Testis (tissue), 2 donors: Measurements from ENCODE around the gene ALPG.
"Not testable (repeated sequence)": the region's sequence is repeated elsewhere in the genome, so short reads cannot be mapped to it uniquely, and the experiment has no call there.

ENCODE experiments used
- CTCF ChIP-seq, 3 experiments: fragments of 450-650 bp in 2 of 3; fragments of 200-600 bp in 1 of 3; sonication (generic) in 1 of 3; IDR thresholded peaks; one replicate each; pipeline ENCODE4 v1.5.1; 2016 to 2019; ENCODE audit warnings: antibody characterized with exemption in 3 of 3, mild to moderate bottlenecking in 2 of 3, moderate library complexity in 1 of 3
- POLR2A ChIP-seq: fragments of 450-650 bp; IDR thresholded peaks from one replicate; pipeline ENCODE4 v1.6.1; 2017; ENCODE audit warnings: antibody characterized with exemption, mild to moderate bottlenecking, moderate library complexity

GRCh38 chr2:232440220-232441018, 33.8 kb downstream of the ALPG start:
- TF ChIP-seq CTCF (IDR thresholded peaks at IDR 0.05): peak; percentile 89 to 95 (median 91)
- TF ChIP-seq POLR2A: not testable (repeated sequence)
